Kidney (tissue), 14 donors: ENCODE measurements around the gene PPP1R14B. TPM values are rescaled to one million over a fixed set of nuclear protein-coding genes. Genes with fewer than 3 reads are reported as not detected.
"Not testable (repeated sequence)": the region's sequence is repeated elsewhere in the genome, so short reads cannot be mapped to it uniquely, and the experiment has no call there.

Experiments
- DNase-seq, 5 donors: peaks; one replicate each; pipeline ENCODE4 v3.0.0-alpha.2; 2013 to 2020
- FAIRE-seq: peaks from 2 replicates; lab custom pipeline; 2012; peaks lifted over from hg19 to GRCh38; lab: Jason Lieb, UNC
- H3K27ac ChIP-seq, 2 donors: one replicate each; pipeline ENCODE4 v1.7.0; 2013; ENCODE audit warnings: low read depth in 2 of 2, low read length in 2 of 2, inconsistent platforms in 1 of 2
- H3K27me3 ChIP-seq: one replicate; pipeline ENCODE4 v1.7.1; 2013; ENCODE audit warnings: low read length, inconsistent platforms; ENCODE audit not compliant: control insufficient read depth, insufficient read depth
- H3K36me3 ChIP-seq, 3 donors: one replicate each; pipeline versions ENCODE4 v1.7.0 to v1.7.1; 2013; ENCODE audit warnings: low read length in 3 of 3, control low read depth in 1 of 3, inconsistent platforms in 1 of 3; ENCODE audit not compliant: insufficient read depth in 3 of 3, control insufficient read depth in 2 of 3
- H3K4me1 ChIP-seq, 3 donors: one replicate each; pipeline versions ENCODE4 v1.7.0 to v1.7.1; 2013; ENCODE audit warnings: low read length in 3 of 3, inconsistent platforms in 1 of 3, low read depth in 1 of 3; ENCODE audit not compliant: control insufficient read depth in 2 of 3, insufficient read depth in 2 of 3
- H3K4me3 ChIP-seq, 3 donors: one replicate each; pipeline versions ENCODE4 v1.7.0 to v1.8.1; 2013; ENCODE audit warnings: low read length in 3 of 3, control low read depth in 1 of 3, inconsistent platforms in 1 of 3
- H3K9ac ChIP-seq, 3 donors: one replicate each; pipeline versions ENCODE4 v1.7.0 to v1.7.1; 2013; ENCODE audit warnings: low read length in 3 of 3, control low read depth in 1 of 3, inconsistent platforms in 1 of 3
- H3K9me3 ChIP-seq, 3 donors: one replicate each; pipeline versions ENCODE4 v1.7.0 to v1.7.1; 2013; ENCODE audit warnings: low read length in 3 of 3, control low read depth in 1 of 3, inconsistent platforms in 1 of 3; ENCODE audit not compliant: control insufficient read depth in 2 of 3, insufficient read depth in 1 of 3
- CTCF ChIP-seq: IDR thresholded peaks from 3 replicates; pipeline ENCODE4 v1.5.1; 2012; ENCODE audit warnings: mild to moderate bottlenecking, moderate library complexity, borderline replicate concordance; ENCODE audit not compliant: insufficient read depth; ENCODE audit errors: extremely low read depth
- intact Hi-C: fragments of 100-400 bp; cut with DNase I; formaldehyde crosslinking; loops from one replicate; pipeline ENCODE4 v1.11.1; 2022
- polyA plus RNA-seq: library from polyadenylated mRNA; stranded (reverse); fragments of 350-450 nt; fragmentation: Illumina TruSeq; extraction: RNeasy Lipid Tissue Mini Kit (QIAGEN cat#74804); gene quantifications from one replicate; pipeline ENCODE4 v1.2.3, GENCODE V29; 2014; ENCODE audit warnings: low read depth, low replicate concordance; ENCODE audit not compliant: insufficient read depth
- total RNA-seq: library from RNA; stranded (reverse); fragmentation: NEBNext Ultra II Directional; extraction: Animal tissue kit (Norgen Biotek cat#: 25700); gene quantifications from one replicate; pipeline ENCODE4 v1.2.1, GENCODE V29; 2021
- donor health status: control.
- donor health status: control.
- donor health status: control.
- donor health status: control.
- donor health status: control.
- donor health status: DM: yes; HTN: yes; CAD: no.
- donor health status: Normal renal cell carcinoma (clear cell type).

PPP1R14B gene
- total and polyA plus RNA-seq, 2 donors from 2014 or later, result 86.5 to 145 TPM

DNA sequence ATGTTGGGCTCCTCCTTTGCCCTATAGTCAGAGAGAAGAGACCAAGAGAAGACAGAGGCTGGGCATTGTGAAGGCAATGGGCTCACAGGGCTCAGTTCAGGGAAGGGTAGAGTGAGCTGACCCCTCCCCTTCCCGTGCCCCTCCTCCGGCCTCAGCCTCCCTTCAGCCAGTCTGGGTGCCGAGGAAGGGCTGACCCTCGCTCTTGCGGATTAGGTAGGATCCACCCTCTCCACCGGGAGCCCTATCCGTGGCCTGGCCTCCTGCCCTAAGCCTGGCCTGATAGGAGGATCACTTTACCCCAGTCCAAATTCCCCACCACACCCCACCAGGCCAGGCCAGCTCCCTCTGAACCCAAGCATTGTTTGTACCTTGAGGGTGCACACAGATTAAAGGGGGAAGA, 1.8 kb upstream of the PPP1R14B start:
- no peak overlapping the region for H3K9ac ChIP-seq
- peaks cover 0 to 6% (median under 1%) of the 10 kb centered on the region in 3 donors for H3K36me3 ChIP-seq
- TF ChIP-seq CTCF, result no peak
- H3K4me3 ChIP-seq, result no peak overlapping the region
- peaks cover 0 to 37% (median 5%) of the 10 kb centered on the region in 3 donors for H3K4me1 ChIP-seq
- FAIRE-seq (no peak), DNase-seq (no peak)
- intact Hi-C loops, result no loop called here
- no peaks in the 10 kb centered on the region for H3K27me3 ChIP-seq
- H3K9me3 ChIP-seq, result no peaks in the 10 kb centered on the region
- no peak overlapping the region for H3K27ac ChIP-seq

GRCh38 chr11:64247729-64248531, 1.2 kb upstream of the PPP1R14B start:
- intact Hi-C loops, result no loop called here
- H3K27me3 ChIP-seq, result no peaks in the 10 kb centered on the region
- H3K4me1 ChIP-seq, result peaks cover 0 to 39% (median 5%) of the 10 kb centered on the region in 3 donors
- TF ChIP-seq CTCF, result no peak
- peak overlapping the region in 2 of 3 donors; percentile 18 to 97 for H3K4me3 ChIP-seq
- H3K27ac ChIP-seq, result peak overlapping the region; percentile 89 to 91
- H3K36me3 ChIP-seq, result peaks cover 0 to 9% (median 4%) of the 10 kb centered on the region in 3 donors
- no peaks in the 10 kb centered on the region for H3K9me3 ChIP-seq
- FAIRE-seq (no peak), DNase-seq (no peak)
- H3K9ac ChIP-seq, result peak overlapping the region in 1 of 3 donors; percentile 48

- intact Hi-C loops, H3K4me3 ChIP-seq, H3K9ac ChIP-seq, DNase-seq, H3K9me3 ChIP-seq, H3K27ac ChIP-seq, H3K36me3 ChIP-seq, H3K27me3 ChIP-seq, FAIRE-seq: not testable (repeated sequence)
- peaks cover 0 to 34% (median 3%) of the 10 kb centered on the region in 3 donors for H3K4me1 ChIP-seq
Observed at GRCh38 chr11:64246621-64246870, 197 bp downstream of the PPP1R14B start.

DNA sequence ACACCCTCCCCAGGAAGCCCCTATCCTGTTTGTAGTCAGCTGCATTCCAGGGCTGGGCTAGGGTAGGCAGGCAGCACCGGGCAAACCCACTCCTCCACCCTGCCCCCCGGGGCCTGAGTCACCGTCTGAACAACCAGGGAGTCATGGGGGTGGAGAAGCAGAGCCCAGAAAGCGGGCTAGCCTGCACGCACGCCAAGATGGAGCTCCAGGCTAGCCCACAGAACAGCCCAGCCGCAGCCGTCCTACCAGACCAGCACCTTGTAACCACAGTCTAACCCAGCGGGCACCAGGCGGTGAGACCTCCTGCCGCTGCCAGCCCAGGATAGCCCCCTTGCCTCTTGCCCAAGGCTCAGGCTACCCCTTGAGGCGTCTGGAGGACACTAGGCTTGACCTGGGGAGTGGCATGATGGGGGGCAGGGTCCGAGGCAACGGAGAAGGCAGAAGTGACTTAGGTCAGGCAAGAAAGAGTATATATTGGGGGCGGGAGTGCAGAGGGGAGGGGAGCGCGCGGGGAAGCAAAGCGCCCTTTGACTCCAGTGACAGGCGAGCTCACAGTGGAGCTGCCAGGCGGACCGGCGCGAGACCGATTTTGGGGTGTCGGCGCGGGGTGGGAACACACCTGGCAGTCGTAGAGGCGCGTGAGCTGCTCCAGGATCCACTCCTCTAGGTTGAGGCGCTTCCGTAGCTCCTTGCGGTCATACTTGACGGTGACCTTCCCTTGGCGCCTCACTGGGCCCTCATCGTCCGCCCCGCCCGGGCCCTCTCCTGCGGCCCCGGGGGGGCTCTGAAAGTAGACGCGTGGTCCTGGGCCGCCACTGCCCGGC, 734 bp downstream of the PPP1R14B start:
- peaks cover 0 to 9% (median 4%) of the 10 kb centered on the region in 3 donors for H3K36me3 ChIP-seq
- H3K9ac ChIP-seq, result peak overlapping the region; percentile 20 to 80 (median 65)
- peak overlapping the region; percentile 66 to 86 for H3K27ac ChIP-seq
- FAIRE-seq (no peak), DNase-seq (peak; percentile 64 to 94 (median 81))
- TF ChIP-seq CTCF, result no peak
- peaks cover 0 to 32% (median 3%) of the 10 kb centered on the region in 3 donors for H3K4me1 ChIP-seq
- intact Hi-C loops, result no loop called here
- H3K4me3 ChIP-seq, result peak overlapping the region; percentile 62 to 77 (median 64)
- H3K27me3 ChIP-seq, result no peaks in the 10 kb centered on the region
- H3K9me3 ChIP-seq, result no peaks in the 10 kb centered on the region
